Gastroesophageal sphincter (tissue), 4 donors: Measurements from ENCODE around the gene ACTN4. TPM values are rescaled to one million over a fixed set of nuclear protein-coding genes. Genes with fewer than 3 reads are reported as not detected.

Experiments
- ATAC-seq: fragments of 150-250 bp; one replicate; pipeline ENCODE4 v1.9.1; 2016; ENCODE audit warnings: mild to moderate bottlenecking, moderate library complexity
- H3K27ac ChIP-seq, 4 donors: fragments of 200-600 bp; sonication (generic) in 3 of 4; 1 replicate in 3 of 4; 2 replicates in 1 of 4; pipeline ENCODE4 v1.5.1; 2016 to 2019
- H3K27me3 ChIP-seq: fragments of 200-600 bp; sonication (generic); one replicate; pipeline ENCODE4 v1.5.1; 2019
- H3K36me3 ChIP-seq, 2 donors: fragments of 200-600 bp; sonication (generic); one replicate each; pipeline ENCODE4 v1.5.1; 2019; ENCODE audit warnings: control low read depth in 1 of 2
- H3K4me1 ChIP-seq, 3 donors: fragments of 200-600 bp; sonication (generic); 1 replicate in 2 of 3; 2 replicates in 1 of 3; pipeline ENCODE4 v1.5.1; 2016 to 2019; ENCODE audit warnings: control low read depth in 2 of 3
- H3K4me3 ChIP-seq, 2 donors: fragments of 200-600 bp; sonication (generic); one replicate each; pipeline ENCODE4 v1.5.1; 2019; ENCODE audit warnings: mild to moderate bottlenecking in 1 of 2, moderate library complexity in 1 of 2
- H3K9me3 ChIP-seq, 3 donors: fragments of 200-600 bp; sonication (generic); one replicate each; pipeline ENCODE4 v1.5.1; 2017 to 2019; ENCODE audit warnings: control low read depth in 2 of 3
- EP300 ChIP-seq: sonication (generic); formaldehyde crosslinking; IDR thresholded peaks from one replicate; pipeline ENCODE4 v1.6.1; 2017; ENCODE audit warnings: antibody characterized with exemption, mild to moderate bottlenecking
- POLR2A ChIP-seq, 2 donors: fragments of 450-650 bp; IDR thresholded peaks; one replicate each; pipeline ENCODE4 v1.6.1; 2017; ENCODE audit warnings: antibody characterized with exemption in 2 of 2, mild to moderate bottlenecking in 2 of 2, moderate library complexity in 1 of 2
- POLR2AphosphoS5 ChIP-seq: sonication (generic); formaldehyde crosslinking; IDR thresholded peaks from one replicate; pipeline ENCODE4 v1.6.1; 2017; ENCODE audit warnings: antibody characterized with exemption
- WGBS, 2 donors: methylation state at CpG; one replicate each; pipeline ENCODE4 v1.1.5; 2018; ENCODE audit warnings: low coverage in 1 of 2; 5-methylcytosine and 5-hydroxymethylcytosine counted together
- total RNA-seq, 4 donors: library from RNA; depleted of rRNA; stranded (reverse); fragments of >200 nt; gene quantifications; one replicate each; pipeline ENCODE4 v1.1.0, GENCODE V29; 2016
- TF ChIP-seq, protein P1 (sequence below), 4 experiments: fragments of 200-600 bp in 2 of 4; fragments of 450-650 bp in 2 of 4; sonication (generic) in 1 of 4; IDR thresholded peaks; one replicate each; pipeline ENCODE4 v1.5.1; 2017 to 2019; ENCODE audit warnings: antibody characterized with exemption in 4 of 4, mild to moderate bottlenecking in 2 of 4, moderate library complexity in 2 of 4

Gene ACTN4
- total RNA-seq, 4 donors from 2014 or later, result 337 to 938 (median 507) TPM

DNA sequence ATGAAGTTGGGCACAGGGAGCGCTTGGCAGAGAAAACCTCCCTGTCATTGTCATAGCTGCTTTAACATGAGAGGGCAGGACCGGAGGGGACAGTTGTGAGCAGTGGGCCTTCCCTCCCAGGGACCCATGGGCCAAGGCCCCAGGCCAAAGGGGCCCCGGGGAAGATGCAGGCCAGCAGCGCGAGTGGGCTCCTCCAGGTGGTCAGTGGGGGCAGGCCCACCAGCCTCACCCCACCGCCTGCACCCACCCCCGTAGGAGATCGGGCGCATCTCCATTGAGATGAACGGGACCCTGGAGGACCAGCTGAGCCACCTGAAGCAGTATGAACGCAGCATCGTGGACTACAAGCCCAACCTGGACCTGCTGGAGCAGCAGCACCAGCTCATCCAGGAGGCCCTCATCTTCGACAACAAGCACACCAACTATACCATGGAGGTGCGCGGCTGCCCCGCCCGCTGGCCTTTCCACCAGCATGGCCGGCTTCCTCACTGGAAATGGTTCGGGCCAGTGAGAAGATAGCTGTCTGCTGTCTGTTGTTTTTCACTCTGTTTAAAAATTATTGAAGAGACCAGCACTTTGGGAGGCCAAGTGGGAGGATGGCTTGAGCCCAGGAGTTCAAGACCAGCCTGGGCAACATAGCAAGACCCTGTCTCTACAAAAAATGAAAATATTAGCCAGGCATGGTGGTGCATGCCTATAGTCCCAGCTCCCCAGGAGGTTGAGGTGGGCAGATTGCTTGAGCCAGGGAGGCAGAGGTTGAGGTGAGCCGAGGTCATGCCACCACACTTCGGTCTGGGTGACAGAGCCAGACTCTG is 78.2 kb downstream of the ACTN4 start:
- 75 to 93% methylated on average over 2 to 8 of the region's 21 CpGs for WGBS, 2 donors
- Histone ChIP-seq H3K9me3 (no peaks in the 10 kb centered on the region), H3K4me3 (no peak overlapping the region), H3K36me3 (peaks cover 0 to 96% of the 10 kb centered on the region in 2 donors), H3K27me3 (no peaks in the 10 kb centered on the region), H3K27ac (peak overlapping the region in 3 of 4 donors; percentile 24 to 75 (median 55)), H3K4me1 (peaks cover 0 to 64% (median 6%) of the 10 kb centered on the region in 3 donors)
- no peak for TF ChIP-seq EP300
- TF ChIP-seq, protein P1, sequence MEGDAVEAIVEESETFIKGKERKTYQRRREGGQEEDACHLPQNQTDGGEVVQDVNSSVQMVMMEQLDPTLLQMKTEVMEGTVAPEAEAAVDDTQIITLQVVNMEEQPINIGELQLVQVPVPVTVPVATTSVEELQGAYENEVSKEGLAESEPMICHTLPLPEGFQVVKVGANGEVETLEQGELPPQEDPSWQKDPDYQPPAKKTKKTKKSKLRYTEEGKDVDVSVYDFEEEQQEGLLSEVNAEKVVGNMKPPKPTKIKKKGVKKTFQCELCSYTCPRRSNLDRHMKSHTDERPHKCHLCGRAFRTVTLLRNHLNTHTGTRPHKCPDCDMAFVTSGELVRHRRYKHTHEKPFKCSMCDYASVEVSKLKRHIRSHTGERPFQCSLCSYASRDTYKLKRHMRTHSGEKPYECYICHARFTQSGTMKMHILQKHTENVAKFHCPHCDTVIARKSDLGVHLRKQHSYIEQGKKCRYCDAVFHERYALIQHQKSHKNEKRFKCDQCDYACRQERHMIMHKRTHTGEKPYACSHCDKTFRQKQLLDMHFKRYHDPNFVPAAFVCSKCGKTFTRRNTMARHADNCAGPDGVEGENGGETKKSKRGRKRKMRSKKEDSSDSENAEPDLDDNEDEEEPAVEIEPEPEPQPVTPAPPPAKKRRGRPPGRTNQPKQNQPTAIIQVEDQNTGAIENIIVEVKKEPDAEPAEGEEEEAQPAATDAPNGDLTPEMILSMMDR (IDR thresholded peaks at IDR 0.05), result no peak
- no peak for TF ChIP-seq POLR2A (IDR thresholded peaks at IDR 0.05)
- TF ChIP-seq POLR2AphosphoS5, result no peak
- ATAC-seq, result no peak

DNA sequence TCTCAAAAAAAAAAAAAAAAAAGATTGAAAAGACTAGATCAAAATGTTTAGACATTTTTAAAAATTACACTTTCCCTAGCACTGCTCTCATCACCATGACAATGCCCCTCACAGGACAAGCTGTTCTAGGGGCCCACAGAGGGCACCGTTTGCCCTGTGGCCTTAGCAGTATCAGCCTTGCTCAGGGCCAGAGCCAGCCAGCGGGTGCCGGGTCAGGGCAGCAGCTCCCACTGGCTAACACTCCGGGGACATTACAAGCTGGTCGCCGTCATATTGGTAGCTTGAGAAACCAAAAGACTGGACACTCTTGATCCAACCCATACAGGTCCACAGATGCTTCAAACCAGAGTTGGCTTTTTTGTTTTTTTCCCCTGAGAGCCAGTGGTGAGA is 78.8 kb downstream of the ACTN4 start:
- TF ChIP-seq POLR2A (IDR thresholded peaks at IDR 0.05), result no peak
- no peak for TF ChIP-seq EP300
- TF ChIP-seq POLR2AphosphoS5, result no peak
- TF ChIP-seq, protein P1 (IDR thresholded peaks at IDR 0.05), result no peak
- WGBS, 2 donors, result 63% methylated on average over 6 of the region's 6 CpGs; no CpG with 5 or more reads in 1 of the 2 donors
- Histone ChIP-seq H3K27me3 (no peaks in the 10 kb centered on the region), H3K36me3 (peaks cover 0 to 96% of the 10 kb centered on the region in 2 donors), H3K27ac (peak overlapping the region in 3 of 4 donors; percentile 17 to 75 (median 55)), H3K4me1 (peaks cover 0 to 61% (median 6%) of the 10 kb centered on the region in 3 donors), H3K9me3 (no peaks in the 10 kb centered on the region), H3K4me3 (no peak overlapping the region)
- no peak for ATAC-seq

DNA sequence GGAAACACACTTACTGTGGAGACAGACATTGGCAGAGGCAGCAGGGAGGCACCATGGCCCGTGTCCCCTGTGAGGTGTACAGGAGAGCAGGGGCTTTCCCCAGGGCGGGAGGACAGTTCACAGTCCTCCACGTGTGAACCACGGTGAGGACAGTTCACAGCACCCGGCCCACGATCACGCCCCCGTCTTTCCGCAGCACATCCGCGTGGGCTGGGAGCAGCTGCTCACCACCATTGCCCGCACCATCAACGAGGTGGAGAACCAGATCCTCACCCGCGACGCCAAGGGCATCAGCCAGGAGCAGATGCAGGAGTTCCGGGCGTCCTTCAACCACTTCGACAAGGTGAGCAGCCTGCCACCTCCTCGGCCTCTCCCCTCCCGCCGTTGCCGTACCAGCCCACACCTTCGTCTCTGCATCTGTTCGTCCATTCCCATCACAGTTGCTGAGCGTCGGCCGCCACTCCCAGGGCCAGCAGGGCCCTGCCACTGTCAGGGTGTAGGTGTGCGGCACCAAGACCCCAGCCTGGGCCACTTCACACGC is 79.4 kb downstream of the ACTN4 start:
- Histone ChIP-seq H3K27me3 (no peaks in the 10 kb centered on the region), H3K4me3 (no peak overlapping the region), H3K27ac (peak overlapping the region in 3 of 4 donors; percentile 17 to 75 (median 55)), H3K36me3 (peaks cover 0 to 96% of the 10 kb centered on the region in 2 donors), H3K9me3 (no peaks in the 10 kb centered on the region), H3K4me1 (peaks cover 0 to 58% (median 3%) of the 10 kb centered on the region in 3 donors)
- TF ChIP-seq EP300 (no peak), POLR2AphosphoS5 (no peak), POLR2A (IDR thresholded peaks at IDR 0.05) (no peak)
- TF ChIP-seq, protein P1 (IDR thresholded peaks at IDR 0.05), result no peak
- no peak for ATAC-seq
- 66% methylated on average over 11 of the region's 30 CpGs; no CpG with 5 or more reads in 1 of the 2 donors for WGBS, 2 donors

DNA sequence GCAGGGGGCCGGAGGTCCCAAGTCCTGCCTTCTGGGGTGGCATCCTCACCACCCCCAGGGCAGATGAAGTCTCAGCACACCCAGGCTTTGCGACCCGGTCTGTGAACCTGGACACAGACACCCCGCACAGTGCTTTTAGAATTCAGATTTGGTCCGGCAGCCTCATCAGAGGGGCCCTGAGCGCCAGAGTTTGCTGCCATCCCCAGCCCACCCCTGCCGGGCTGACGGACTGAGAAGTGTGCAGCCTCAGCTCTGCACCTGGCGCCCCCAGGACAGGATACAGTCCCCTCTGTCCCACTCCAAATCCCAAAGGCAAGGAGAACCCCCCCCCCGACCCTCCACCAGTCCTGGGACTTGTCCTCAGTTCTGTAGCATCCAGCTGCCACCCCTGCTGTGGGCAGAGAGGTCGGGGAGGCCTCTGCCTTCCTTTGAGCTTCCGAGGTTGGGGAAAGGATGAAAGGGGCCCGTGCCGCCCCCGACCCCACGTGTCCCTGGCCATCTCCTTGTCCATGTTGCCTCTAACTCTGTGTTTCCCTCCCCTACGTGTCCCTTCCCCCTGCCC is 79.9 kb downstream of the ACTN4 start:
- TF ChIP-seq EP300 (no peak), POLR2A (IDR thresholded peaks at IDR 0.05) (no peak), POLR2AphosphoS5 (no peak)
- TF ChIP-seq, protein P1 (IDR thresholded peaks at IDR 0.05), result no peak
- Histone ChIP-seq H3K27ac (peak overlapping the region in 3 of 4 donors; percentile 55 to 75 (median 64)), H3K4me1 (peaks cover 0 to 56% (median 3%) of the 10 kb centered on the region in 3 donors), H3K27me3 (no peaks in the 10 kb centered on the region), H3K9me3 (no peaks in the 10 kb centered on the region), H3K36me3 (peaks cover 0 to 94% of the 10 kb centered on the region in 2 donors), H3K4me3 (no peak overlapping the region)
- WGBS, 2 donors, result 74 to 77% methylated on average over 4 to 7 of the region's 17 CpGs
- no peak for ATAC-seq
